Right atrium auricular region (tissue), 2 donors: Measurements from ENCODE around the gene APCDD1L. TPM values are rescaled to one million over a fixed set of nuclear protein-coding genes. Genes with fewer than 3 reads are reported as not detected.
"Not testable (repeated sequence)": the region's sequence is repeated elsewhere in the genome, so short reads cannot be mapped to it uniquely, and the experiment has no call there.

Experiments used
- DNase-seq: peaks from one replicate; pipeline ENCODE4 v3.0.0-alpha.2; 2019; ENCODE audit warnings: low spot score
- H3K27ac ChIP-seq, 2 donors: fragments of 200-600 bp; sonication (generic); 1 replicate in 1 of 2; 2 replicates in 1 of 2; pipeline ENCODE4 v1.5.1; 2016 to 2019
- H3K27me3 ChIP-seq, 2 donors: fragments of 200-600 bp; sonication (generic); one replicate each; pipeline versions ENCODE4 v1.5.1 to v1.6.0; 2017 to 2019
- H3K36me3 ChIP-seq: fragments of 200-600 bp; sonication (generic); one replicate; pipeline ENCODE4 v1.5.1; 2016
- H3K4me1 ChIP-seq, 2 donors: fragments of 200-600 bp; sonication (generic); one replicate each; pipeline versions ENCODE4 v1.5.1 to v1.6.0; 2017 to 2019
- H3K4me3 ChIP-seq, 2 donors: fragments of 200-600 bp; sonication (generic); 1 replicate in 1 of 2; 2 replicates in 1 of 2; pipeline ENCODE4 v1.5.1; 2017 to 2019; ENCODE audit warnings: mild to moderate bottlenecking in 1 of 2, moderate library complexity in 1 of 2
- H3K9me3 ChIP-seq, 2 donors: fragments of 200-600 bp; sonication (generic); one replicate each; pipeline ENCODE4 v1.5.1; 2019
- CTCF ChIP-seq, 2 donors: fragments of 200-600 bp; sonication (generic); IDR thresholded peaks; one replicate each; pipeline ENCODE4 v1.5.1; 2019; ENCODE audit warnings: antibody characterized with exemption in 2 of 2
- total RNA-seq, 2 donors: library from RNA; depleted of rRNA; stranded (reverse); fragments of >200 nt; gene quantifications; one replicate each; pipeline ENCODE4 v1.1.0, GENCODE V29; 2016

The APCDD1L gene
- total RNA-seq, 2 donors from 2014 or later, result 0.89 to 1.5 TPM

- no peak for TF ChIP-seq CTCF (IDR thresholded peaks at IDR 0.05)
- Histone ChIP-seq H3K4me1 (peaks cover 0 to 26% of the 10 kb centered on the region in 2 donors), H3K9me3 (no peaks in the 10 kb centered on the region), H3K4me3 (no peak overlapping the region), H3K36me3 (peaks cover 5% of the 10 kb centered on the region), H3K27me3 (no peaks in the 10 kb centered on the region), H3K27ac (no peak overlapping the region)
- no peak for DNase-seq
Observed at GRCh38 chr20:58428364-58428763, 86.8 kb downstream of the APCDD1L start.

GRCh38 chr20:58427571-58427970 lies 87.6 kb downstream of the APCDD1L start:
- DNase-seq, H3K4me3 ChIP-seq, H3K36me3 ChIP-seq: not testable (repeated sequence)

GRCh38 chr20:58424218-58424969 lies 90.8 kb downstream of the APCDD1L start:
- Histone ChIP-seq H3K4me3 (no peak overlapping the region), H3K27me3 (no peaks in the 10 kb centered on the region), H3K9me3 (no peaks in the 10 kb centered on the region), H3K27ac (no peak overlapping the region), H3K36me3 (peaks cover 16% of the 10 kb centered on the region), H3K4me1 (peaks cover 0 to 4% of the 10 kb centered on the region in 2 donors)
- TF ChIP-seq CTCF (IDR thresholded peaks at IDR 0.05), result no peak
- no peak for DNase-seq

More at GRCh38 chr20:58427571-58427970, 87.6 kb downstream of the APCDD1L start:
- peaks cover 0 to 18% of the 10 kb centered on the region in 2 donors for H3K4me1 ChIP-seq
- not testable (repeated sequence) for H3K9me3 ChIP-seq, H3K27ac ChIP-seq, H3K27me3 ChIP-seq

GRCh38 chr20:58421497-58421850 lies 93.7 kb downstream of the APCDD1L start:
- H3K9me3 ChIP-seq, result no peaks in the 10 kb centered on the region
- no peak for TF ChIP-seq CTCF (IDR thresholded peaks at IDR 0.05)
- H3K36me3 ChIP-seq, result peaks cover 22% of the 10 kb centered on the region
- no peak overlapping the region for H3K4me3 ChIP-seq
- H3K27me3 ChIP-seq, result no peaks in the 10 kb centered on the region
- no peak for DNase-seq
- peaks cover 0 to 4% of the 10 kb centered on the region in 2 donors for H3K4me1 ChIP-seq
- H3K27ac ChIP-seq, result no peak overlapping the region

- TF ChIP-seq CTCF (IDR thresholded peaks at IDR 0.05), result no peak
- H3K4me1 ChIP-seq, result peaks cover 0 to 4% of the 10 kb centered on the region in 2 donors
- H3K36me3 ChIP-seq, result peaks cover 20% of the 10 kb centered on the region
- no peaks in the 10 kb centered on the region for H3K27me3 ChIP-seq
- DNase-seq, result no peak
- H3K27ac ChIP-seq, result no peak overlapping the region
- H3K9me3 ChIP-seq, result no peaks in the 10 kb centered on the region
- H3K4me3 ChIP-seq, result no peak overlapping the region
Observed at GRCh38 chr20:58420798-58421496, 94.3 kb downstream of the APCDD1L start.

GRCh38 chr20:58418949-58419748 lies 96.0 kb downstream of the APCDD1L start:
- H3K4me1 ChIP-seq, result peaks cover 0 to 1% of the 10 kb centered on the region in 2 donors
- H3K4me3 ChIP-seq, result no peak overlapping the region
- H3K36me3 ChIP-seq, result peaks cover 20% of the 10 kb centered on the region
- H3K27ac ChIP-seq, result no peak overlapping the region
- no peaks in the 10 kb centered on the region for H3K9me3 ChIP-seq
- no peaks in the 10 kb centered on the region for H3K27me3 ChIP-seq
- no peak for DNase-seq
- TF ChIP-seq CTCF (IDR thresholded peaks at IDR 0.05), result no peak
